ENCODE results near the gene SLIT2. TPM values are rescaled to one million over a fixed set of nuclear protein-coding genes. Genes with fewer than 3 reads are reported as not detected.

Gene SLIT2
- total RNA-seq, 1 experiment from 2014 or later = 3.8 TPM

DNA sequence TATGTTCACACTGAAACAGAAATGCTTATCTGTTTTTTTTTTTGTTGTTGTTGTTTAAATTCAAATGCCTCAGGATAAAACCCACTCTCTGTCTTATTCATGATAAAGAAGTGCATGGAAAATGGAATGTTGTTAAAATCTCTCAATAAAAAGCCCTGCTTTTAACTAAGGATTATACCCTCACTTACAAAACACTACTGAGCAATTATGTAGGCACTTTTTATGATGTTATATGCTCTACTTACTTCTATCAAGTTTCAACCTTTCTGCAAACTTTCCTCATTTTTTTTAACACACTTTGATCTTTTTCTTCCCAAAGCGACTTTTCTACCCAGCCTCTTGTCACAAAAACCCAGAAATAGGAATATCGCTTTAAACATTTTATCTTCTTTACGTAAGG, 26.5 kb downstream of the SLIT2 start:
- ChIA-PET RAD21 (ENCODE audit: low non-redundant PET in 1 of 2, low total read pairs in 2 of 2, uncharacterized antibody in 2 of 2, unreplicated experiment in 2 of 2) (no interaction called here), CTCF (no interaction called here), POLR2A (no interaction called here)
- H3K9me2 ChIP-seq (ENCODE audit: insufficient read depth) = peaks cover 3% of the 10 kb centered on the region; the same call in 1 of the 2 replicates
- no peak overlapping the region for H3K4me2 ChIP-seq (ENCODE audit: low read length)
- TF ChIP-seq SRF (IDR thresholded peaks at IDR 0.05; ENCODE audit: low read depth) (no peak), CTCF (IDR thresholded peaks at IDR 0.05 in 2 of 3, conservative IDR thresholded peaks at IDR 0.05 in 1 of 3; ENCODE audit: borderline replicate concordance in 1 of 3, insufficient read depth in 1 of 3, low read depth in 2 of 3, low read length in 2 of 3) (no peak), POLR2AphosphoS5 (IDR thresholded peaks at IDR 0.05; ENCODE audit: low read depth, low read length) (no peak), YY1 (IDR thresholded peaks at IDR 0.05; ENCODE audit: extremely low read depth, insufficient replicate concordance, low read depth, low read length) (no peak), REST (IDR thresholded peaks at IDR 0.05; ENCODE audit: low read depth) (no peak), POLR2A (IDR thresholded peaks at IDR 0.05; ENCODE audit: borderline replicate concordance, extremely low read depth, insufficient read depth, insufficient read length) (no peak), EZH2 (IDR thresholded peaks at IDR 0.05) (no peak), SP1 (IDR thresholded peaks at IDR 0.05; ENCODE audit: low read depth) (no peak), RAD21 (IDR thresholded peaks at IDR 0.05; ENCODE audit: low read depth) (no peak), ELF1 (IDR thresholded peaks at IDR 0.05; ENCODE audit: borderline replicate concordance, low read depth) (no peak), ZNF274 (IDR thresholded peaks at IDR 0.05; ENCODE audit: low read depth, low read length) (no peak), CBX3 (IDR thresholded peaks at IDR 0.05; ENCODE audit: low read depth) (no peak), CEBPB (IDR thresholded peaks at IDR 0.05; ENCODE audit: low read depth) (no peak), EZH2phosphoT487 (IDR thresholded peaks at IDR 0.05; ENCODE audit: borderline replicate concordance) (no peak), ZFX (IDR thresholded peaks at IDR 0.05) (no peak)
- TF ChIP-seq, protein P1, sequence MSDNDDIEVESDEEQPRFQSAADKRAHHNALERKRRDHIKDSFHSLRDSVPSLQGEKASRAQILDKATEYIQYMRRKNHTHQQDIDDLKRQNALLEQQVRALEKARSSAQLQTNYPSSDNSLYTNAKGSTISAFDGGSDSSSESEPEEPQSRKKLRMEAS (IDR thresholded peaks at IDR 0.05) = no peak
- H3K4me3 ChIP-seq (replicated peaks in 1 of 2; ENCODE audit: low read depth in 1 of 2, low read length in 2 of 2) = no peak overlapping the region
- no peak overlapping the region for H3K27ac ChIP-seq (ENCODE audit: low read depth, low read length)
- no peaks in the 10 kb centered on the region for H3K4me1 ChIP-seq (ENCODE audit: control insufficient read depth in 1 of 2, insufficient read depth in 2 of 2, low read length in 2 of 2)
- H3K9me3 ChIP-seq (ENCODE audit: control insufficient read depth in 1 of 2, insufficient read depth in 1 of 2, low read depth in 1 of 2, low read length in 2 of 2) = no peaks in the 10 kb centered on the region
- no peak overlapping the region for H3K9ac ChIP-seq (ENCODE audit: low read length)
- H4K20me1 ChIP-seq (ENCODE audit: insufficient read depth) = no peaks in the 10 kb centered on the region; the same call in 1 of the 2 replicates
- DNase-seq (ENCODE audit: low read depth, low spot score) = no peak
- no peaks in the 10 kb centered on the region for H3K79me2 ChIP-seq (ENCODE audit: insufficient read depth, low read length)
- no peaks in the 10 kb centered on the region for H3K27me3 ChIP-seq (ENCODE audit: insufficient read depth, low read length)
- ATAC-seq = no peak
- BruUV-seq (replicated peaks) = no TSS peak
- H2AFZ ChIP-seq (ENCODE audit: low read depth, low read length, poor library complexity, severe bottlenecking) = no peak overlapping the region
- H3K36me3 ChIP-seq (ENCODE audit: control insufficient read depth in 1 of 2, insufficient read depth in 2 of 2, low read length in 2 of 2) = no peaks in the 10 kb centered on the region
- intact Hi-C loops (cut with micrococcal nuclease) = no loop called here

Measured in HCT116 (cell line).